AG04450 (cell line): Measurements from ENCODE around the gene HOXC10. TPM values are rescaled to one million over a fixed set of nuclear protein-coding genes. Genes with fewer than 3 reads are reported as not detected.

Experiments
- CTCF ChIA-PET: fragments of 300-600, 350-600 bp; formaldehyde crosslinking; extraction: SDS; loops from one replicate; lab custom pipeline; 2022; ENCODE audit warnings: antibody characterized with exemption, inconsistent platforms; lab: Charles Lee
- POLR2A ChIA-PET: fragments of 350-600 bp; formaldehyde crosslinking; extraction: SDS; loops from one replicate; lab custom pipeline; 2021; ENCODE audit warnings: antibody characterized with exemption, inconsistent platforms; lab: Yijun Ruan, JAX
- DNase-seq: peaks from one replicate; pipeline ENCODE4 v3.0.0-alpha.2; 2011; ENCODE audit warnings: low read depth, low spot score
- H3K27ac ChIP-seq: one replicate; pipeline ENCODE4 v1.5.1; 2012; ENCODE audit warnings: low read depth, low read length, control low read depth
- H3K27me3 ChIP-seq: one replicate; pipeline ENCODE4 v1.6.0; 2012; ENCODE audit warnings: low read length; ENCODE audit not compliant: control insufficient read depth, insufficient read depth
- H3K4me3 ChIP-seq: 2 replicates; pipeline ENCODE4 v1.5.1; 2011; ENCODE audit warnings: mild to moderate bottlenecking, low read depth, low read length, control low read depth
- H3K9me3 ChIP-seq: 2 replicates; pipeline ENCODE4 v1.5.1; 2012; ENCODE audit warnings: low read length; ENCODE audit not compliant: control insufficient read depth, insufficient read depth
- CTCF ChIP-seq: IDR thresholded peaks from 2 replicates; pipeline ENCODE4 v1.5.1; 2011; ENCODE audit warnings: low read depth, low read length, control low read depth, inconsistent platforms
- polyA plus RNA-seq: library from polyadenylated mRNA; depleted of rRNA; stranded (reverse); fragments of >200 nt; gene quantifications from 2 replicates; pipeline ENCODE4 v1.2.3, GENCODE V29; 2011

HOXC10 gene
- polyA plus RNA-seq, 1 experiment = not detected

- Histone ChIP-seq H3K27ac (no peak overlapping the region), H3K27me3 (peaks cover 93% of the 10 kb centered on the region), H3K9me3 (no peaks in the 10 kb centered on the region; the same call in 1 of the 2 replicates), H3K4me3 (no peak overlapping the region)
- TF ChIP-seq CTCF = no peak
- POLR2A ChIA-PET = no interaction called here
- CTCF ChIA-PET = interaction anchor here (1.1 kb wide), 1 partner anchor 174 kb away, joined by 3 read pairs; no protein-coding TSS in a partner anchor
- no peak for DNase-seq
Observed at GRCh38 chr12:54026640-54027441, 41.9 kb downstream of the HOXC10 start.

- Histone ChIP-seq H3K4me3 (no peak overlapping the region), H3K27me3 (peaks cover 93% of the 10 kb centered on the region), H3K9me3 (peaks cover 3% of the 10 kb centered on the region), H3K27ac (no peak overlapping the region)
- POLR2A ChIA-PET = no interaction called here
- no peak for DNase-seq
- CTCF ChIA-PET = interaction anchor here (1.1 kb wide), 1 partner anchor 174 kb away, joined by 3 read pairs; no protein-coding TSS in a partner anchor
- no peak for TF ChIP-seq CTCF
Observed at GRCh38 chr12:54027442-54027786, 42.5 kb downstream of the HOXC10 start.

DNA sequence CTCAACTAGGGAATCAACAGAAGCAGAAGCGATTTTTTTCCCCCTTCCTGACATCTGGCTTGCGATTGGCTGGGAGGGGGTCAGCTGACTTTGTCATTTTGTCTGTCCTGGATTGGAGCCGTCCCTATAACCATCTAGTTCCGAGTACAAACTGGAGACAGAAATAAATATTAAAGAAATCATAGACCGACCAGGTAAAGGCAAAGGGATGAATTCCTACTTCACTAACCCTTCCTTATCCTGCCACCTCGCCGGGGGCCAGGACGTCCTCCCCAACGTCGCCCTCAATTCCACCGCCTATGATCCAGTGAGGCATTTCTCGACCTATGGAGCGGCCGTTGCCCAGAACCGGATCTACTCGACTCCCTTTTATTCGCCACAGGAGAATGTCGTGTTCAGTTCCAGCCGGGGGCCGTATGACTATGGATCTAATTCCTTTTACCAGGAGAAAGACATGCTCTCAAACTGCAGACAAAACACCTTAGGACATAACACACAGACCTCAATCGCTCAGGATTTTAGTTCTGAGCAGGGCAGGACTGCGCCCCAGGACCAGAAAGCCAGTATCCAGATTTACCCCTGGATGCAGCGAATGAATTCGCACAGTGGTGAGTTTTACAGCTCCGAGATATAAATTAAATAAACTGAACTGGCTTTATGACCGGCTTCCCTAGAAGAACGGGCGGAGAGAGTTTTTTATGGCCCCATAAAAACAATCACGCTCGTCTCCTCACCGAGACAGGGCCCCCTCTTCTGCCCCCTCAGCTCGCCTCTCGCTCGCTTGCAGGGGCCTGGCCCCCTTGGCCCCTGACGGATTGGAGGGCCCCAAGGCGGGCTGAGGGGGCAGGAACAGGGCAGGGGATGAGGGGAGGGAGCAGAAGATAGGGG is 43.6 kb downstream of the HOXC10 start, which contains the start of gene HOXC6:
TSS of gene HOXC6 (plus strand) at position 127 of the 888 bp plus-strand sequence. CDS start at position 209, 82 bp downstream.
- no peak within 1 kb of the TSS for H3K4me3 ChIP-seq
- DNase-seq = no peak
- H3K27ac ChIP-seq = no peak within 1 kb of the TSS
- H3K27me3 ChIP-seq = peaks cover 94% of the 10 kb centered on the region
- no peak for TF ChIP-seq CTCF
- H3K9me3 ChIP-seq = peaks cover 14% of the 10 kb centered on the region
- POLR2A ChIA-PET = no interaction called here
- CTCF ChIA-PET = no interaction called here

DNA sequence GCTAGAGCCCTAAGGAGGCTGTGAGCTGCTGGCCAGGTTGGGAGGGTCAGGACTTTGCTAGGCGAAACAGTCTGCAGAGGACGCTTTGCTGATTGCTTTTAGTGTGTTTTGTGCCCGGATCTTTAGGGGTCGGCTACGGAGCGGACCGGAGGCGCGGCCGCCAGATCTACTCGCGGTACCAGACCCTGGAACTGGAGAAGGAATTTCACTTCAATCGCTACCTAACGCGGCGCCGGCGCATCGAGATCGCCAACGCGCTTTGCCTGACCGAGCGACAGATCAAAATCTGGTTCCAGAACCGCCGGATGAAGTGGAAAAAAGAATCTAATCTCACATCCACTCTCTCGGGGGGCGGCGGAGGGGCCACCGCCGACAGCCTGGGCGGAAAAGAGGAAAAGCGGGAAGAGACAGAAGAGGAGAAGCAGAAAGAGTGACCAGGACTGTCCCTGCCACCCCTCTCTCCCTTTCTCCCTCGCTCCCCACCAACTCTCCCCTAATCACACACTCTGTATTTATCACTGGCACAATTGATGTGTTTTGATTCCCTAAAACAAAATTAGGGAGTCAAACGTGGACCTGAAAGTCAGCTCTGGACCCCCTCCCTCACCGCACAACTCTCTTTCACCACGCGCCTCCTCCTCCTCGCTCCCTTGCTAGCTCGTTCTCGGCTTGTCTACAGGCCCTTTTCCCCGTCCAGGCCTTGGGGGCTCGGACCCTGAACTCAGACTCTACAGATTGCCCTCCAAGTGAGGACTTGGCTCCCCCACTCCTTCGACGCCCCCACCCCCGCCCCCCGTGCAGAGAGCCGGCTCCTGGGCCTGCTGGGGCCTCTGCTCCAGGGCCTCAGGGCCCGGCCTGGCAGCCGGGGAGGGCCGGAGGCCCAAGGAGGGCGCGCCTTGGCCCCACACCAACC is 44.8 kb downstream of the HOXC10 start:
- H3K27me3 ChIP-seq = peaks cover 94% of the 10 kb centered on the region
- no peak overlapping the region for H3K27ac ChIP-seq
- ChIA-PET POLR2A (no interaction called here), CTCF (no interaction called here)
- no peak for TF ChIP-seq CTCF
- peaks cover 21% of the 10 kb centered on the region for H3K9me3 ChIP-seq
- no peak for DNase-seq
- no peak overlapping the region for H3K4me3 ChIP-seq
